GM19240 (cell line): ENCODE measurements around the gene DSCAML1.

Experiments
- DNase-seq: peaks from one replicate; pipeline ENCODE4 v3.0.0; 2011; ENCODE audit warnings: low spot score; ENCODE audit not compliant: insufficient read length

Gene DSCAML1

GRCh38 chr11:117435326-117435725 lies 361.7 kb downstream of the DSCAML1 start:
- DNase-seq: peak; percentile 52

- no peak for DNase-seq
These were observed 362.5 kb downstream of the DSCAML1 start for GRCh38 chr11:117434481-117434880.

GRCh38 chr11:117433717-117434116 lies 363.3 kb downstream of the DSCAML1 start:
- DNase-seq: no peak

GRCh38 chr11:117431436-117431835 lies 365.6 kb downstream of the DSCAML1 start:
- no peak for DNase-seq

GRCh38 chr11:117430293-117430955 lies 366.6 kb downstream of the DSCAML1 start:
- DNase-seq: no peak

- DNase-seq: no peak
These were observed 368.2 kb downstream of the DSCAML1 start for GRCh38 chr11:117428856-117429229.

GRCh38 chr11:117428186-117428855 lies 368.7 kb downstream of the DSCAML1 start:
- DNase-seq: no peak

GRCh38 chr11:117427356-117427874 lies 369.6 kb downstream of the DSCAML1 start:
- DNase-seq: no peak

- no peak for DNase-seq
These were observed 370.1 kb downstream of the DSCAML1 start for GRCh38 chr11:117426941-117427340.

GRCh38 chr11:117426297-117426685 lies 370.7 kb downstream of the DSCAML1 start:
- DNase-seq: peak; percentile 91

- DNase-seq: no peak
These were observed 371.2 kb downstream of the DSCAML1 start for GRCh38 chr11:117425679-117426296.

GRCh38 chr11:117424781-117425180 lies 372.2 kb downstream of the DSCAML1 start:
- no peak for DNase-seq

GRCh38 chr11:117423046-117423575 lies 373.9 kb downstream of the DSCAML1 start:
- no peak for DNase-seq

- DNase-seq: no peak
These were observed 375.5 kb downstream of the DSCAML1 start for GRCh38 chr11:117421476-117421875.

- DNase-seq: no peak
These were observed 376.0 kb downstream of the DSCAML1 start for GRCh38 chr11:117421041-117421440.

GRCh38 chr11:117420598-117420997 lies 376.4 kb downstream of the DSCAML1 start:
- DNase-seq: no peak

- DNase-seq: no peak
These were observed 376.9 kb downstream of the DSCAML1 start for GRCh38 chr11:117420143-117420485.

GRCh38 chr11:117419482-117420142 lies 377.4 kb downstream of the DSCAML1 start:
- no peak for DNase-seq

- DNase-seq: no peak
These were observed 378.1 kb downstream of the DSCAML1 start for GRCh38 chr11:117418737-117419481.

GRCh38 chr11:117417856-117418255 lies 379.2 kb downstream of the DSCAML1 start:
- DNase-seq: no peak

- DNase-seq: no peak
These were observed 379.7 kb downstream of the DSCAML1 start for GRCh38 chr11:117417342-117417741.
